Measurements from ENCODE around the gene AMIGO3.

- TF ChIP-seq EZH2 (IDR thresholded peaks at IDR 0.05; ENCODE audit: borderline replicate concordance, low read length) (no peak), CTCF (conservative IDR thresholded peaks at IDR 0.05 in 1 of 2, IDR thresholded peaks at IDR 0.05 in 1 of 2; ENCODE audit: extremely low read depth in 1 of 2, insufficient read depth in 1 of 2, low read depth in 1 of 2, low read length in 2 of 2) (no peak)
These were observed 10.6 kb upstream of the AMIGO3 start for GRCh38 chr3:49729966-49730609.
